RWPE1 (cell line): ENCODE data around the gene CGNL1.

Source experiments
- CTCF ChIA-PET: fragments of 350-600 bp; sonication (Branson Sonifier 250); formaldehyde crosslinking; extraction: SDS; loops from one replicate; lab custom pipeline; 2021; lab: Yijun Ruan, JAX
- POLR2A ChIA-PET: fragments of 400-600 bp; formaldehyde crosslinking; extraction: SDS; loops from one replicate; lab custom pipeline; 2020; ENCODE audit warnings: antibody characterized with exemption; ENCODE audit not compliant: low non-redundant PET; lab: Yijun Ruan, JAX
- DNase-seq: peaks from one replicate; pipeline ENCODE4 v3.0.0; 2012; ENCODE audit warnings: low spot score
- H3K27ac ChIP-seq: fragments of 450-650 bp; 2 replicates; pipeline ENCODE4 v1.5.1; 2017
- CTCF ChIP-seq: fragments of 450-650 bp; conservative IDR thresholded peaks from 2 replicates; pipeline ENCODE4 v1.5.1; 2017; ENCODE audit warnings: low read depth, mild to moderate bottlenecking

The CGNL1 gene

GRCh38 chr15:57463360-57463759 is 87.1 kb downstream of the CGNL1 start:
- ChIA-PET POLR2A (no interaction called here), CTCF (no interaction called here)
- H3K27ac ChIP-seq = no peak overlapping the region
- no peak for TF ChIP-seq CTCF
- no peak for DNase-seq

GRCh38 chr15:57464480-57464879 is 88.2 kb downstream of the CGNL1 start:
- DNase-seq = no peak
- H3K27ac ChIP-seq = no peak overlapping the region
- ChIA-PET CTCF (interaction anchor here (0.5 kb wide), 1 partner anchor 153 kb away, joined by 3 read pairs; no protein-coding TSS in a partner anchor), POLR2A (no interaction called here)
- TF ChIP-seq CTCF = no peak

GRCh38 chr15:57468486-57468885 is 92.2 kb downstream of the CGNL1 start:
- no peak overlapping the region for H3K27ac ChIP-seq
- POLR2A ChIA-PET = no interaction called here
- no peak for TF ChIP-seq CTCF
- DNase-seq = no peak
- CTCF ChIA-PET = no interaction called here

GRCh38 chr15:57470543-57470942 is 94.2 kb downstream of the CGNL1 start:
- no peak for TF ChIP-seq CTCF
- ChIA-PET POLR2A (no interaction called here), CTCF (no interaction called here)
- DNase-seq = no peak
- H3K27ac ChIP-seq = no peak overlapping the region

- CTCF ChIA-PET = interaction anchor here (0.5 kb wide), 1 partner anchor 296 kb away, joined by 3 read pairs; no protein-coding TSS in a partner anchor
Observed at GRCh38 chr15:57472861-57473260, 96.6 kb downstream of the CGNL1 start.

GRCh38 chr15:57476533-57476975 is 100.2 kb downstream of the CGNL1 start:
- TF ChIP-seq CTCF = no peak
- no peak for DNase-seq
- H3K27ac ChIP-seq = no peak overlapping the region
- CTCF ChIA-PET = no interaction called here
- POLR2A ChIA-PET = no interaction called here

More at GRCh38 chr15:57472861-57473260, 96.6 kb downstream of the CGNL1 start:
- H3K27ac ChIP-seq = no peak overlapping the region
- POLR2A ChIA-PET = no interaction called here
- TF ChIP-seq CTCF = no peak
- DNase-seq = no peak
